ENCODE results near the gene FAM219A.

FAM219A gene

GRCh38 chr9:34458013-34458958, at the start of gene FAM219A, which contains the start of gene DNAI1:
Gene FAM219A, minus strand, starts transcription at chr9:34458570. Its CDS starts 307 bp downstream, at chr9:34458263.
Gene DNAI1, plus strand, starts transcription at chr9:34458805. Its CDS starts 201 bp downstream, at chr9:34459006.
- Histone ChIP-seq H3K4me1 (ENCODE audit: control insufficient read depth, insufficient read depth, low read length) (peaks cover 41% of the 10 kb centered on the region), H3K9ac (ENCODE audit: low read length) (peak within 1 kb of the TSS; percentile 92), H3K36me3 (ENCODE audit: control insufficient read depth, insufficient read depth, low read length, severe bottlenecking) (no peaks in the 10 kb centered on the region), H3K9me3 (ENCODE audit: control insufficient read depth, low read length) (no peaks in the 10 kb centered on the region), H3K4me3 (ENCODE audit: low read length) (peak within 1 kb of the TSS; percentile 93), H3K27me3 (replicated peaks; ENCODE audit: control insufficient read depth, insufficient read depth, low read length) (no peaks in the 10 kb centered on the region)
- DNase-seq (ENCODE audit: low read depth), result peak; percentile 100

- H3K27me3 ChIP-seq (replicated peaks; ENCODE audit: control insufficient read depth, insufficient read depth, low read length), result no peaks in the 10 kb centered on the region
- H3K9ac ChIP-seq (ENCODE audit: low read length), result no peak overlapping the region
- H3K4me1 ChIP-seq (ENCODE audit: control insufficient read depth, insufficient read depth, low read length), result peaks cover 7% of the 10 kb centered on the region
- DNase-seq (ENCODE audit: low read depth), result no peak
- no peaks in the 10 kb centered on the region for H3K9me3 ChIP-seq (ENCODE audit: control insufficient read depth, low read length)
- no peak overlapping the region for H3K4me3 ChIP-seq (ENCODE audit: low read length)
- H3K36me3 ChIP-seq (ENCODE audit: control insufficient read depth, insufficient read depth, low read length, severe bottlenecking), result no peaks in the 10 kb centered on the region
Measured at GRCh38 chr9:34507966-34508365, 49.6 kb upstream of the FAM219A start.

GRCh38 chr9:34507556-34507955, 49.2 kb upstream of the FAM219A start:
- Histone ChIP-seq H3K36me3 (ENCODE audit: control insufficient read depth, insufficient read depth, low read length, severe bottlenecking) (no peaks in the 10 kb centered on the region), H3K9me3 (ENCODE audit: control insufficient read depth, low read length) (no peaks in the 10 kb centered on the region), H3K4me1 (ENCODE audit: control insufficient read depth, insufficient read depth, low read length) (peaks cover 4% of the 10 kb centered on the region), H3K4me3 (ENCODE audit: low read length) (no peak overlapping the region), H3K27me3 (replicated peaks; ENCODE audit: control insufficient read depth, insufficient read depth, low read length) (no peaks in the 10 kb centered on the region), H3K9ac (ENCODE audit: low read length) (no peak overlapping the region)
- DNase-seq (ENCODE audit: low read depth), result no peak

- no peak overlapping the region for H3K4me3 ChIP-seq (ENCODE audit: low read length)
- no peak overlapping the region for H3K9ac ChIP-seq (ENCODE audit: low read length)
- H3K4me1 ChIP-seq (ENCODE audit: control insufficient read depth, insufficient read depth, low read length), result peaks cover 11% of the 10 kb centered on the region
- H3K9me3 ChIP-seq (ENCODE audit: control insufficient read depth, low read length), result no peaks in the 10 kb centered on the region
- H3K36me3 ChIP-seq (ENCODE audit: control insufficient read depth, insufficient read depth, low read length, severe bottlenecking), result no peaks in the 10 kb centered on the region
- H3K27me3 ChIP-seq (replicated peaks; ENCODE audit: control insufficient read depth, insufficient read depth, low read length), result no peaks in the 10 kb centered on the region
- DNase-seq (ENCODE audit: low read depth), result no peak
Measured at GRCh38 chr9:34506623-34507022, 48.3 kb upstream of the FAM219A start.

GRCh38 chr9:34505370-34506120, 47.2 kb upstream of the FAM219A start:
- H3K27me3 ChIP-seq (replicated peaks; ENCODE audit: control insufficient read depth, insufficient read depth, low read length), result no peaks in the 10 kb centered on the region
- peaks cover 15% of the 10 kb centered on the region for H3K4me1 ChIP-seq (ENCODE audit: control insufficient read depth, insufficient read depth, low read length)
- H3K9ac ChIP-seq (ENCODE audit: low read length), result no peak overlapping the region
- H3K4me3 ChIP-seq (ENCODE audit: low read length), result no peak overlapping the region
- H3K36me3 ChIP-seq (ENCODE audit: control insufficient read depth, insufficient read depth, low read length, severe bottlenecking), result no peaks in the 10 kb centered on the region
- DNase-seq (ENCODE audit: low read depth), result no peak
- H3K9me3 ChIP-seq (ENCODE audit: control insufficient read depth, low read length), result no peaks in the 10 kb centered on the region

- no peak overlapping the region for H3K9ac ChIP-seq (ENCODE audit: low read length)
- H3K36me3 ChIP-seq (ENCODE audit: control insufficient read depth, insufficient read depth, low read length, severe bottlenecking), result no peaks in the 10 kb centered on the region
- no peak overlapping the region for H3K4me3 ChIP-seq (ENCODE audit: low read length)
- no peak for DNase-seq (ENCODE audit: low read depth)
- no peaks in the 10 kb centered on the region for H3K9me3 ChIP-seq (ENCODE audit: control insufficient read depth, low read length)
- peaks cover 15% of the 10 kb centered on the region for H3K4me1 ChIP-seq (ENCODE audit: control insufficient read depth, insufficient read depth, low read length)
- H3K27me3 ChIP-seq (replicated peaks; ENCODE audit: control insufficient read depth, insufficient read depth, low read length), result peaks cover 14% of the 10 kb centered on the region
Measured at GRCh38 chr9:34503406-34503805, 45.0 kb upstream of the FAM219A start.

GRCh38 chr9:34502891-34503290, 44.5 kb upstream of the FAM219A start:
- H3K36me3 ChIP-seq (ENCODE audit: control insufficient read depth, insufficient read depth, low read length, severe bottlenecking), result no peaks in the 10 kb centered on the region
- peaks cover 18% of the 10 kb centered on the region for H3K27me3 ChIP-seq (replicated peaks; ENCODE audit: control insufficient read depth, insufficient read depth, low read length)
- H3K4me3 ChIP-seq (ENCODE audit: low read length), result no peak overlapping the region
- H3K9me3 ChIP-seq (ENCODE audit: control insufficient read depth, low read length), result no peaks in the 10 kb centered on the region
- peaks cover 15% of the 10 kb centered on the region for H3K4me1 ChIP-seq (ENCODE audit: control insufficient read depth, insufficient read depth, low read length)
- H3K9ac ChIP-seq (ENCODE audit: low read length), result no peak overlapping the region
- DNase-seq (ENCODE audit: low read depth), result no peak

GRCh38 chr9:34502471-34502870, 44.1 kb upstream of the FAM219A start:
- Histone ChIP-seq H3K36me3 (ENCODE audit: control insufficient read depth, insufficient read depth, low read length, severe bottlenecking) (no peaks in the 10 kb centered on the region), H3K9ac (ENCODE audit: low read length) (no peak overlapping the region), H3K9me3 (ENCODE audit: control insufficient read depth, low read length) (no peaks in the 10 kb centered on the region), H3K27me3 (replicated peaks; ENCODE audit: control insufficient read depth, insufficient read depth, low read length) (peaks cover 20% of the 10 kb centered on the region), H3K4me1 (ENCODE audit: control insufficient read depth, insufficient read depth, low read length) (peaks cover 15% of the 10 kb centered on the region), H3K4me3 (ENCODE audit: low read length) (no peak overlapping the region)
- no peak for DNase-seq (ENCODE audit: low read depth)

- H3K4me3 ChIP-seq (ENCODE audit: low read length), result no peak overlapping the region
- H3K9me3 ChIP-seq (ENCODE audit: control insufficient read depth, low read length), result no peaks in the 10 kb centered on the region
- H3K27me3 ChIP-seq (replicated peaks; ENCODE audit: control insufficient read depth, insufficient read depth, low read length), result peaks cover 20% of the 10 kb centered on the region
- peaks cover 15% of the 10 kb centered on the region for H3K4me1 ChIP-seq (ENCODE audit: control insufficient read depth, insufficient read depth, low read length)
- DNase-seq (ENCODE audit: low read depth), result peak; percentile 70
- H3K9ac ChIP-seq (ENCODE audit: low read length), result no peak overlapping the region
- no peaks in the 10 kb centered on the region for H3K36me3 ChIP-seq (ENCODE audit: control insufficient read depth, insufficient read depth, low read length, severe bottlenecking)
Measured at GRCh38 chr9:34501889-34502425, 43.6 kb upstream of the FAM219A start.

- no peak for DNase-seq (ENCODE audit: low read depth)
- H3K4me1 ChIP-seq (ENCODE audit: control insufficient read depth, insufficient read depth, low read length), result peaks cover 15% of the 10 kb centered on the region
Measured at GRCh38 chr9:34501372-34501771, 43.0 kb upstream of the FAM219A start.

More at GRCh38 chr9:34501372-34501771, 43.0 kb upstream of the FAM219A start:
- no peak overlapping the region for H3K4me3 ChIP-seq (ENCODE audit: low read length)
- peaks cover 20% of the 10 kb centered on the region for H3K27me3 ChIP-seq (replicated peaks; ENCODE audit: control insufficient read depth, insufficient read depth, low read length)
- no peaks in the 10 kb centered on the region for H3K36me3 ChIP-seq (ENCODE audit: control insufficient read depth, insufficient read depth, low read length, severe bottlenecking)
- no peaks in the 10 kb centered on the region for H3K9me3 ChIP-seq (ENCODE audit: control insufficient read depth, low read length)
- H3K9ac ChIP-seq (ENCODE audit: low read length), result no peak overlapping the region

Data from adipocyte (in vitro differentiated cells).